Stimulated activated CD8-positive, alpha-beta memory T cell treated with anti-CD3 and anti-CD28 coated beads, Interleukin-7, amount 100 ng/mL, for 4 hours (primary cell): ENCODE data around the gene LRRFIP2.

ENCODE experiments used
- DNase-seq, 2 donors: peaks; one replicate each; pipeline ENCODE4 v3.0.0-alpha.2; 2020; ENCODE audit warnings: low read depth in 2 of 2

Gene LRRFIP2

GRCh38 chr3:37115446-37115845 is 58.9 kb downstream of the LRRFIP2 start:
- DNase-seq = no peak

GRCh38 chr3:37114251-37115145 is 59.9 kb downstream of the LRRFIP2 start:
- no peak for DNase-seq

GRCh38 chr3:37112987-37113386 is 61.4 kb downstream of the LRRFIP2 start:
- no peak for DNase-seq

- no peak for DNase-seq
These were observed 63.2 kb downstream of the LRRFIP2 start for GRCh38 chr3:37111199-37111598.

GRCh38 chr3:37107846-37108245 is 66.5 kb downstream of the LRRFIP2 start:
- DNase-seq = no peak

GRCh38 chr3:37103103-37103808 is 71.1 kb downstream of the LRRFIP2 start:
- DNase-seq = no peak

- DNase-seq = no peak
These were observed 74.0 kb downstream of the LRRFIP2 start for GRCh38 chr3:37100411-37100810.

GRCh38 chr3:37099469-37099868 is 74.9 kb downstream of the LRRFIP2 start:
- DNase-seq = no peak

GRCh38 chr3:37098884-37099283 is 75.5 kb downstream of the LRRFIP2 start:
- no peak for DNase-seq

GRCh38 chr3:37097776-37098175 is 76.6 kb downstream of the LRRFIP2 start:
- no peak for DNase-seq

GRCh38 chr3:37096975-37097374 is 77.4 kb downstream of the LRRFIP2 start:
- no peak for DNase-seq

GRCh38 chr3:37096288-37096687 is 78.1 kb downstream of the LRRFIP2 start:
- DNase-seq = no peak

- no peak for DNase-seq
These were observed 79.7 kb downstream of the LRRFIP2 start for GRCh38 chr3:37094636-37095035.

- DNase-seq = no peak
These were observed 80.9 kb downstream of the LRRFIP2 start for GRCh38 chr3:37093481-37093880.

GRCh38 chr3:37092484-37092883 is 81.9 kb downstream of the LRRFIP2 start:
- DNase-seq = no peak

GRCh38 chr3:37087870-37088269 is 86.5 kb downstream of the LRRFIP2 start:
- no peak for DNase-seq

GRCh38 chr3:37086918-37087317 is 87.5 kb downstream of the LRRFIP2 start:
- no peak for DNase-seq

- no peak for DNase-seq
These were observed 92.1 kb downstream of the LRRFIP2 start for GRCh38 chr3:37082317-37082716.

GRCh38 chr3:37075955-37076354 is 98.4 kb downstream of the LRRFIP2 start:
- DNase-seq = no peak

- DNase-seq = no peak
These were observed 100.2 kb downstream of the LRRFIP2 start for GRCh38 chr3:37074178-37074577.

GRCh38 chr3:37072892-37073291 is 101.5 kb downstream of the LRRFIP2 start:
- no peak for DNase-seq

GRCh38 chr3:37071921-37072320 is 102.5 kb downstream of the LRRFIP2 start:
- no peak for DNase-seq

GRCh38 chr3:37068031-37068430 is 106.4 kb downstream of the LRRFIP2 start:
- no peak for DNase-seq
